DMS 273 treated with DMSO at 0.1 percent for 48 hours (cell line): ENCODE data around the gene PCED1B.
"Not testable (repeated sequence)": the region's sequence is repeated elsewhere in the genome, so short reads cannot be mapped to it uniquely, and the experiment has no call there.

Source experiments
- DNase-seq: peaks from one replicate; lab custom pipeline; 2025; lab: John Stamatoyannopoulos, UW

PCED1B gene

DNA sequence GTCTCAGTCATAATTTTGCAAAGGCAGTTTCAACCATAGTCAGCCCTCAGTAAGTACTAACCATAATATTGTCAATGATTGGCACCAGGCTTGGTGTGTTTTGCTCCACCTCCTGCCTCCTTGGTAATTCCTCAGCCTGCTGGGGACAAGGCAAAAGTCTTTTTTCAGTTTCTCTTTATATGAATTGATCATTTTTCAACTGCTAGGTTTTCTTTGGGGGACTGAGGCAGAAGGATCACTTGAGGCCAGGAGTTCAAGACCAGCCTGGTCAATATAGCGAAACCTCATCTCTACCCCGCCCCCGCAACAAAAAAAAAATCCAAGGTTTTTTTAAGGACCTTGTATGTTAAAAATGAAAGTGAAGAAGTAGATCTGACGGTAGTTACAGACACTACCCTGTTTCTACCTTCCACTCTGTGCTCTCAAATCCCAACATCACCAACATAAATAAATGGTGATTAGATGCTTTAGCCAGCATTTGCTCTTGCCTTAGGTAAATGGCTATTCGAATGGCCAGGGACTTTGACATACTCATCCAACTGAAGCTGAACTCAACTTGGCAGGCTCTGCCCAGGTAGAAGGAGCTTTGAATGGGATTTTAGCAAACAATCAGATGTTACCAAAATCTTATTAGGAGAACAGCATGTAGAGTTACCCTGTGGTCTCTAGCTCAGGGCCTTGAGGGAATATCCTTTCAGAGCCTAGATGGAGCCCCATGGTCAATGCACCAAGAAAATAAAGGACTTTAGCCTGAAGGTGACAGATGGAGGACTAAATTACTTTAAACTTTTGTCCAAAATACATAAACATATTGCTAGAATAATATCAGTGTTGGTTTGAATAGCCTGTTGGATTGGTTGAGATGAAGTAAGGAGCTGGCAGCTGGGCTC is 127.3 kb downstream of the PCED1B start:
- no peak for DNase-seq

- DNase-seq: peak; percentile 72
These were observed 127.9 kb downstream of the PCED1B start for GRCh38 chr12:47207340-47207717.

GRCh38 chr12:47207829-47208248 is 128.4 kb downstream of the PCED1B start:
- DNase-seq: no peak

- DNase-seq: no peak
These were observed 129.6 kb downstream of the PCED1B start for GRCh38 chr12:47209014-47209413.

GRCh38 chr12:47210776-47211175 is 131.4 kb downstream of the PCED1B start:
- no peak for DNase-seq

DNA sequence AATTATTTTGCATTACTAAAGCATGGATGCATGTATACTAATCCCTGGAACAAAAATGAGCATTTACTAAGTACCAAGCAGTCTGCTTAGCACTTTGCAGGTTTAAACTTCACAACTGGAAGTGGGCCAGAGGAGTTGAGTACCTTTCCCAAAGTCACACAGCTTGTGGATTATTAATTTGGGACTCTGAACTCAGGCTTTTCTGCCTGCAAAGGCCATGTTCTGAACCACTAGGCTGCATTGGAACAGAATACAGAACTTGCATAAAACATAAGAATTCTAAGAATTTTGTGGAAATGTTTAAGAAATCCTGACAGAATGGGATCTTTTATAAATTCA is 133.2 kb downstream of the PCED1B start:
- no peak for DNase-seq

DNA sequence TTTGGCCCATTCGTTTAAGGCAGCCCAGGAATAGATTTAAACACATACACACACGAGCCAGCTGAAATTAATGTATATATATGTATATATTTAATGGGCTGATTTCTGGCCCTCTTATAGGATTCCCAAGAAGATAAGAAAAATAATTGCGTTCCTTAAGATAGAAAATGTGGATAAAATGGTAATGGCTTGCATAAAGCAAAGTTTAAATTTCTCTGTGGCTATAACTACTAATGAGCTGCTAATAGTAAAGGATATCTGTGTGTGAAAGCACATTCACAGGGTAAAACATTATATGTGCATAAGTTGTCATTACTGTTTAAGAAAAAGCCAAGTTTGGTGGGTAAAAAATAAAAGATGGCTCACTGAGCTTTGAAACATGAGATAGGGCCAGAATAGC is 134.0 kb downstream of the PCED1B start:
- no peak for DNase-seq

GRCh38 chr12:47214001-47214619 is 134.7 kb downstream of the PCED1B start:
- no peak for DNase-seq

- DNase-seq: no peak
These were observed 135.3 kb downstream of the PCED1B start for GRCh38 chr12:47214771-47215170.

DNA sequence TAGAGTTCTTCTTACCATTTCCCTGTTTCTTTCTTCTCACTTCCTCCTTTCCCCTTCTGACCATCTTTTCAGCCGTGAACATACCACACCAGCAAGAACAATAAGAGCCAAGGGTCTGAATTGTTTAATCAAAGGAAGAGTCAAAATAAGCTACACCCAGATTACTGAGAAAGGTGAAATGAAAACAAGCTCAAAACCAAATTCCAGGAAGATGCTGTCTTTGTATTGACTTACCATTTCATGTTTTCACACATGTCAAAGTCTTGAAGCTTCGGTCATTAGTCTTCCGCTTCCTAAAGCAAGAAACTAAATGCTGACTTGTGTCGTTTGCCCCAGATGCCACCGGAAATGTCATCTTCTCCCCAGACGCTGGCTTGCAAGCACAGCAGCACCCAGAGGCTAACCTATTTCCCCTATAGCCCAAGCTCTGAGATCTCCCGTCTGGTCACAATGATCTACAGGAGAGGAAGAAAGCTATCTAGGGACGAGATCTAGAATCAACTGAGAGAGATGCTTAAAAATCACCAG is 136.8 kb downstream of the PCED1B start:
- DNase-seq: no peak

DNA sequence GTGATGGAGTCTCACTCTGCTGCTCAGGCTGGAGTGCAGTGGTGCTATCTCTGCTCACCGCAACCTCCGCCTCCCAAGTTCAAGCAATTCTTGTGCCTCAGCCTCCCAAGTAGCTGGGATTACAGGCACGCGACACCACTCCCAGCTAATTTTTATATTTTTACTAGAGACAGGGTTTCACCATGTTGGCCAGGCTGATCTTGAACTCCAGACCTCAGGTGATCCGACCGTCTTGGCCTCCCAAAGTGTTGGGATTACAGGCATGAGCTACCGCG is 138.1 kb downstream of the PCED1B start:
- DNase-seq: not testable (repeated sequence)

- DNase-seq: no peak
These were observed 138.8 kb downstream of the PCED1B start for GRCh38 chr12:47218191-47218654.

DNA sequence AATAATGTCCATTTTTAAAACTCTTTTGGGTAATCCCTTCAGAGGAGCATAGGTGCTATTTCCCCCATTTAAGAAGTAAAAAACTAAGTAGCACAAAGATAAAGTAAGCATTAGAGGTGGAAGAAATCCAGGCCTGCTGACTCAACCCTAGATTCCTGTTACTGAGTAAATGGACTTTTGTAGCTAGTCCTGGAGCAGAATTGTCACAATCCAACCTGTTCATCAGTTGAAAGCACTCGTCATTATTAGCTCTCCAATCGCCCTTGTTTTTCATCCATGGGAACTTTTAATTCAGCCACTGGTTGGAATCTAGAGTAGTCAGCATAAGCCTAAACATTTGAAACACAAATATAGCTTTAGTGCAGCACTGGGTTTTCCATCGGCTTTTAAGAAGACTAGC is 139.8 kb downstream of the PCED1B start:
- DNase-seq: no peak

GRCh38 chr12:47221256-47222023 is 142.0 kb downstream of the PCED1B start:
- DNase-seq: no peak

DNA sequence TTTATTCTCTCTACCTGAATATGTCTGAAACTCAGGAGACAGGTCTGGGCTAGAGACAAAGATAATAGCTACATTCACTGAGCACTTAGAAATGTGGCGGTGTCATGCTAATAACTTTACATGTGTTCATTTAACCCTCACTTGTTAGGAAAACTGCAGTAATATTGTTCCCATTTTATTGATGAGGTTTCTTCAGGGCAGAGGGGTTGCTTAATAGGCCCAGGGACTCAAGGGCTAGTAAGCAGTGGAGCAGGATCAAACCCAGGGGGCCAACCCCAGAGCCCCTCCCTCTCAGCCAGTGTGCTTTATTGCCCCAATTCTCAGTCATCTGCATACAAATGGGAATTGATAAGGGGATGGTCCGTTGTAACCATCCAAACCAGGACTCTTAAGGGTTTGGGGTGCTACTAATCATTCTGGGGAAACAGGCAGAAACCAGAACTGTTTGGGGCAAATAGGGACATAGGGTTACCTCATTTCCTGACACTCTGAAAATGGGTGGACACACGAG is 143.2 kb downstream of the PCED1B start:
- DNase-seq: no peak

DNA sequence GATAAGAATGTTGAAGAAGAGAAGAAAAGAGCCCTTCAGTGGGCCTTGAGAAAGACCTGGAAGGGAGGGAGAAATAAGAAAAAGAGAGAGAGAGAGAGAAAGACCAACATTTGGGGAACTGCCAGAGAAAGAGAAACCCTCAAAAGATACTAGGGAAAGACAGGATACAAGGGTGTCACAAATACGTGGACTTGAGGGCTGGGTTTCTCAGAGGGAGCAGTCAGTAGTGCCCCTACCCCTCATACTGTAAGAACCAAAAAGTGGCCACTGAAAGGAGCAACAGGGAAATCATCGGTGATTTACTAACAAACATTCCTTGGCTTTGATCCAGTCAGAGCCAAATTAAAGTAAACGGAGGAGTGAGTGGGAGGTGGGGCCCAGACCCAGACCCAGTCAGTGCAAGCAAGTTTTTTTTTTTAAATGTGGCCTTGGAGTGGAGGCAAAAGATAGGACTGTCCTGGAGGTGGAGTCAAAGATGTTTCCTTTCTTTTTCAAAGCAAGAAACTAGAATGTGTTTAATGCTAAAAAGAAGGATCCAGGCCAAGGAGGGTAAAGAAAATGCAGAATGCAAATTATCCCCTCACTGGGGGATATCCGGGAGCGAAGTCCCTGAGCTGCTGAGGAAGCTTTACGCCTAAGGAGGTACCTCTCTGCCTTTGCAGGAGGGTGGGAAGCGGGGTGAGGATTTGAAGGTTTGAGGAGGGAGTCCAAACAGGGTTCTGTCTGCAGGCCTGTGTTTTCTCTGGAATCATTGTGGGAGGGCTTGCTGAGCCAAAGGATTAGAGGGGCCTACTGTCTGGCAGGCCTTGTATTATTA is 143.8 kb downstream of the PCED1B start:
- no peak for DNase-seq

DNA sequence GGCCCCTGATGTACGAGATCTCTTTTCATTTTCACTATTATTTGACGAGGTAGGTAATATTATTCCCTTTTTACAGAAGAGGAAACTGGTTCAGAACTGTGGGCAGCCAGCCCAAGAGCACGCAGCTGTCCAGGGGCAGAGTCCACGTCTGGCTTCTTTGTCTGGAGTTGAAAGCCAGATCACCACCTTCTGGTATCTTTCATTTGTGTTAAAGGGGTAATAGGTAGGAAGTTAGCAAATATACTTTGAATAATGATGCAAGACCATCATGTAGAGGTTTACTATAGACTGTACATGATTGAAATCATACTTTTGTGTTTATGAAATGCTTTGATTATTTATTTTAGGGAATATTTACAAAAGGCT is 144.4 kb downstream of the PCED1B start:
- DNase-seq: no peak

DNA sequence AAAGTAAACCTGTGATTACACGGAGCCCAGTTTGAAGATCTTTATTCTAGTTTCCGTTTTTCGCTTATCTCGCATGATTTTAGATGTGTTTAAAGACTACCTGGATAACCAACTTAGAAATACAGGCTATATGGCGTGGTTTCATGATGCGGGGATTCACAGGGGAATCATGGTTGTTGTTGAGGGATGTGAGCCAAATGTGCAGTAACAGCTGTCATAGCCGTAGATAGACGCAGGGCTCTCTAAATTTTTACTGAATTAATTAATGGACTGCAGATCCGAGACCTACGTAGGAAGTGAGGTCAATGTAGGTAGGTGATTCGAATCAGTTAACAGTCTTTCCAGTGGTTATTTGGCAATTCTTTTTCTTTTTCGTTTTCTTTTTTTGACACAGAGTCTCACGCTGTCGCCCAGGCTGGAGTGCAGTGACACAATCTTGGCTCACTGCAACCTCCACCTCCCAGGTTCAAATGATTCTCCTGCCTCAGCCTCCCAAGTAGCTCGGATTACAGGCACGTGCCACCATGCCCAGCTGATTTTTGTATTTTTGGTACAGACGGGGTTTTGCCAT is 145.2 kb downstream of the PCED1B start:
- DNase-seq: no peak

GRCh38 chr12:47225356-47225755 is 145.9 kb downstream of the PCED1B start:
- no peak for DNase-seq

DNA sequence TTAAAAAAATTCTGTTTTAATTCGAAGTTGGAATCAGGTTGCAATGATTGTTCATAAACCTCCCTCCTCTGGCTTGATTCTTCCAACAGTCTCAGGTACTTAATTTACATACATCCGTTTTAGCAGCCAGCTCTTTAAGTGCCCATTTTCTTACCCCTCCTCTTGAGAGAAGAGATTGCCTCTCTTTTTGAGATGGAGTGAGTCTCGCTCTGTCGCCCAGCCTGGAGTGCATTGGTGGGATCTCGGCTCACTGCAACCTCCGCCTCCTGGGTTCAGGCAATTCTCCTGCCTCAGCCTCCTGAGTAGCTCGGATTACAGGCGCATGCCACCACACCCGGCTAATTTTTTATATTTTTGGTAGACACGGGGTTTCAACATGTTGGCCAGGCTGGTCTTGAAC is 146.8 kb downstream of the PCED1B start:
- DNase-seq: no peak

GRCh38 chr12:47228802-47229201 is 149.4 kb downstream of the PCED1B start:
- no peak for DNase-seq
